ENCODE data around the gene APBA2.

GRCh38 chr15:29008846-29009245, 123.1 kb downstream of the APBA2 start:
- TF ChIP-seq CTCF (conservative IDR thresholded peaks at IDR 0.05; ENCODE audit: low read length) (no peak), EZH2phosphoT487 (IDR thresholded peaks at IDR 0.05; ENCODE audit: borderline replicate concordance) (no peak)
